Fibroblast of lung (primary cell): ENCODE results near the gene GLYR1. TPM values are rescaled to one million over a fixed set of nuclear protein-coding genes. Genes with fewer than 3 reads are reported as not detected.

ENCODE experiments used
- DNase-seq, 2 donors: peaks; one replicate each; pipeline versions ENCODE4 v3.0.0 to v3.0.0-alpha.2; 2010; ENCODE audit warnings: low read depth in 2 of 2
- H2AFZ ChIP-seq: 2 replicates; pipeline ENCODE4 v1.5.1; 2012; ENCODE audit warnings: low read length, control low read depth, inconsistent platforms
- H3K27ac ChIP-seq: 2 replicates; pipeline ENCODE4 v1.5.1; 2011; ENCODE audit warnings: low read length, control low read depth; ENCODE audit not compliant: insufficient read depth
- H3K27me3 ChIP-seq: 2 replicates; pipeline ENCODE4 v1.5.1; 2011; ENCODE audit warnings: mild to moderate bottlenecking, low read length; ENCODE audit not compliant: control insufficient read depth, insufficient read depth
- H3K36me3 ChIP-seq: 2 replicates; pipeline ENCODE4 v1.5.1; 2011; ENCODE audit warnings: low read length; ENCODE audit not compliant: control insufficient read depth, insufficient read depth
- H3K4me1 ChIP-seq: 2 replicates; pipeline ENCODE4 v1.5.1; 2011; ENCODE audit warnings: low read length; ENCODE audit not compliant: control insufficient read depth, insufficient read depth; ENCODE audit errors: extremely low read depth
- H3K4me2 ChIP-seq: 2 replicates; pipeline ENCODE4 v1.5.1; 2011; ENCODE audit warnings: low read length, control low read depth; ENCODE audit not compliant: insufficient read depth; ENCODE audit errors: extremely low read depth
- H3K4me3 ChIP-seq, 4 experiments: fragments of 200-600 bp in 1 of 4; sonication (generic) in 1 of 4; replicated peaks in 1 of 4; 2 replicates each; pipeline ENCODE4 v1.5.1; 2011 to 2016; ENCODE audit warnings: low read length in 4 of 4, low read depth in 3 of 4, mild to moderate bottlenecking in 3 of 4, control low read depth in 2 of 4, inconsistent platforms in 1 of 4, mixed read lengths in 1 of 4; ENCODE audit not compliant: insufficient read depth in 1 of 4; ENCODE audit errors: control extremely low read depth in 1 of 4
- H3K79me2 ChIP-seq: 2 replicates; pipeline ENCODE4 v1.5.1; 2012; ENCODE audit warnings: mild to moderate bottlenecking, low read length, inconsistent platforms; ENCODE audit not compliant: control insufficient read depth, insufficient read depth
- H3K9ac ChIP-seq: 2 replicates; pipeline ENCODE4 v1.5.1; 2011; ENCODE audit warnings: mild to moderate bottlenecking, low read length, control low read depth; ENCODE audit not compliant: insufficient read depth
- H3K9me3 ChIP-seq: 2 replicates; pipeline ENCODE4 v1.5.1; 2012; ENCODE audit warnings: low read depth, low read length; ENCODE audit not compliant: control insufficient read depth, insufficient read depth
- H4K20me1 ChIP-seq: 2 replicates; pipeline ENCODE4 v1.5.1; 2011; ENCODE audit warnings: low read length; ENCODE audit not compliant: control insufficient read depth, insufficient read depth; ENCODE audit errors: extremely low read depth
- CTCF ChIP-seq, 2 donors: IDR thresholded peaks in 1 of 2; conservative IDR thresholded peaks in 1 of 2; 1 replicate in 1 of 2; 2 replicates in 1 of 2; pipeline ENCODE4 v1.5.1; 2011 to 2012; ENCODE audit warnings: low read length in 2 of 2, control low read depth in 1 of 2, inconsistent platforms in 1 of 2, low read depth in 1 of 2, mild to moderate bottlenecking in 1 of 2
- EZH2 ChIP-seq: IDR thresholded peaks from 2 replicates; pipeline ENCODE4 v1.5.1; 2012; ENCODE audit warnings: low read length, control low read depth, mild to moderate bottlenecking; ENCODE audit errors: missing control alignments
- polyA plus RNA-seq, 2 donors: library from polyadenylated mRNA; depleted of rRNA in 1 of 2; stranded (reverse) in 1 of 2; unstranded in 1 of 2; fragments of >200 nt; gene quantifications; 2 replicates each; pipeline ENCODE4 v1.2.1, GENCODE V29; 2011 to 2012; ENCODE audit warnings: missing spikeins in 1 of 2
- total RNA-seq: library from RNA; depleted of rRNA; stranded (reverse); fragments of >200 nt; gene quantifications from 2 replicates; pipeline ENCODE4 v1.2.1, GENCODE V29; 2014

The GLYR1 gene
- total and polyA plus RNA-seq, 2 donors (not counting 1 experiment from before 2014, with no cell fraction given): 28.6 to 39.6 TPM

GRCh38 chr16:4813251-4814003 lies 33.7 kb downstream of the GLYR1 start:
- Histone ChIP-seq H2AFZ (no peak overlapping the region), H4K20me1 (no peaks in the 10 kb centered on the region), H3K27me3 (no peaks in the 10 kb centered on the region), H3K36me3 (peaks cover 22% of the 10 kb centered on the region), H3K27ac (no peak overlapping the region), H3K4me2 (no peak overlapping the region), H3K9me3 (no peaks in the 10 kb centered on the region), H3K4me3 (no peak overlapping the region), H3K4me1 (no peaks in the 10 kb centered on the region), H3K79me2 (no peaks in the 10 kb centered on the region), H3K9ac (no peak overlapping the region)
- DNase-seq: no peak
- no peak for TF ChIP-seq EZH2
- TF ChIP-seq CTCF (conservative IDR thresholded peaks at IDR 0.05 in 1 of 2, IDR thresholded peaks at IDR 0.05 in 1 of 2; ENCODE audit: low read depth in 1 of 2, low read length in 2 of 2): no peak

- TF ChIP-seq EZH2 (no peak), CTCF (conservative IDR thresholded peaks at IDR 0.05 in 1 of 2, IDR thresholded peaks at IDR 0.05 in 1 of 2; ENCODE audit: low read depth in 1 of 2, low read length in 2 of 2) (no peak)
- Histone ChIP-seq H3K36me3 (peaks cover 20% of the 10 kb centered on the region), H3K27ac (no peak overlapping the region)
These were observed 35.3 kb downstream of the GLYR1 start for GRCh38 chr16:4811773-4812172.

GRCh38 chr16:4811242-4811641 lies 35.8 kb downstream of the GLYR1 start:
- Histone ChIP-seq H3K4me3 (no peak overlapping the region), H3K9me3 (no peaks in the 10 kb centered on the region), H3K4me1 (no peaks in the 10 kb centered on the region), H4K20me1 (no peaks in the 10 kb centered on the region), H3K27me3 (no peaks in the 10 kb centered on the region), H3K27ac (no peak overlapping the region), H3K79me2 (no peaks in the 10 kb centered on the region), H3K4me2 (no peak overlapping the region), H2AFZ (no peak overlapping the region), H3K9ac (no peak overlapping the region), H3K36me3 (peaks cover 20% of the 10 kb centered on the region)
- no peak for DNase-seq
- TF ChIP-seq EZH2 (no peak), CTCF (conservative IDR thresholded peaks at IDR 0.05 in 1 of 2, IDR thresholded peaks at IDR 0.05 in 1 of 2; ENCODE audit: low read depth in 1 of 2, low read length in 2 of 2) (no peak)

More at GRCh38 chr16:4811773-4812172, 35.3 kb downstream of the GLYR1 start:
- H2AFZ ChIP-seq: no peak overlapping the region
- H4K20me1 ChIP-seq: no peaks in the 10 kb centered on the region
- H3K4me2 ChIP-seq: no peak overlapping the region
- H3K9me3 ChIP-seq: no peaks in the 10 kb centered on the region
- H3K4me3 ChIP-seq: no peak overlapping the region
- no peaks in the 10 kb centered on the region for H3K27me3 ChIP-seq
- no peak overlapping the region for H3K9ac ChIP-seq
- no peaks in the 10 kb centered on the region for H3K4me1 ChIP-seq
- no peaks in the 10 kb centered on the region for H3K79me2 ChIP-seq
- DNase-seq: no peak
